Measurements from ENCODE around the gene CDH4. TPM values are rescaled to one million over a fixed set of nuclear protein-coding genes. Genes with fewer than 3 reads are reported as not detected.

Gene CDH4
- total RNA-seq, 1 donor from 2014 or later: not detected

DNA sequence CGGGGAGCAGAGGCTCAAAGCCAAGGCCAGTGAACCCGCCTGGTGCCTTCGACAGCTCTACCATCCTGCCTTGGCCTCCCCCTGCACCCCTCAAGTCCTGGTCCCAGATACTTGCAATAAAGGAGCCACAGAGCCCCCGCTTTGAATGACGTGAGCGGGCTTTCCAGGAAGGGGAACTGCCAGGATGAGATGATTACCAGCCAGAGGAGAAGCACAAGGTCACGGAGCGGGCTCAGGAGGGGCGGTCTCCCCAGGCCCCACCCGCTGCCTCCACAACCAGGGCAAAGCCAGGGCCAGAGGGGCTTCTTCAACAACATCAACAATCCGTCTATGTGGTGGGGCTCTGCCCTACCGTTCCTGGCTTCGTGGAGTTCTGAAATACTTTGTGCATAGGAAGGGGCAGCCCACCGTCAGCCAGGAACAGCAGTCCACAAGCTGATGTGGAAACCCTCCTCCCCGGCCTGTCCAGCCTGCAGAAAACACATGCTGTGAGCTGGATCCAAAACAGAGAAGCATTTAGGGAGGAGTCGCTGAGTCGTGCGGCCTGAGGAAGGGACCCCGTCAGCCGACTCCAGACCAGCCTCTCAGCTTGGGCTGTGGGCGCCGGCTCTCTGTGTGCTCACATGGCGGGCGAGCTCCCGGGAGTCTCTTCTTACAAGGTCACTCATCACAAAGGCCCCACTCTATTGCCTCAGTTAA is 392.5 kb downstream of the CDH4 start:
- DNase-seq (ENCODE audit: low spot score): no peak

DNA sequence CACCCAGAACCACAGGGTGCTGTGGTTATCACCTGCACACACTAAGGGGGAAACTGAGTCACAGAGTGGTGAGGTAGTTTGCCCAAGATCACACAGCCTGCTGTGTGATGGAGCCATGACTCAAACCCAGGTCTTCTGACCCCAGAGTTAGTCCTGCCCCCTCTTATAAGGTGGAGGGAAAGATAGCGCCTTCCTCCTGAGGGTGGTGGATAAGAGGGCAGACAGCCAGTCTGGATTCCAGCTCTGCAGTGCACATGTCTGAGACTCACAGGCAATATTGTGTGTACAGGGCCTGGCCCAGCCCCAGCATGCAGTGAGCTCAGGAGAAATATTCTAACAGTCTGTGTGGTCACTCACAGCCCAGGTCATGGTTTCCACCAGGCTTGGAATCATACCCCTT is 393.7 kb downstream of the CDH4 start:
- no peak for DNase-seq (ENCODE audit: low spot score)

DNA sequence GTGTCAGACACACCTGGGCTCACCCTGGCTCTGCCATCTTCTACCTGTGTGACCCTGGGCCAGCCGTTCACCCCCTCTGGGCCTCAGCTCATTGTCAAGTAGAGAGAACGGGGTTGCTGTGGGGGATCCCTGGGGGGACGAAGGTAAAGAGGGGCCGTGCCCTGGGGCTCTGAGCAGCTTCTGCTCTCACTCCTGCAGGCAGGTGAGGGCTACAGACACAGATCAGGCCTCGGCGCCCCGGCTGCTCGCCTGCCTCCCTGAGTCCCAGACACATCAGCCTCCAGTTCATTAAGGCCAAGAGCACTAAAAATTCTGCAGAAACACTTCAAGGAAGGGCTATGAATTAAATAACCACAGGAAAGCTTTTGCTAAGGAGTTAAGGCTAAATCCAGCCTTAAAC is 394.4 kb downstream of the CDH4 start:
- DNase-seq (ENCODE audit: low spot score): no peak

DNA sequence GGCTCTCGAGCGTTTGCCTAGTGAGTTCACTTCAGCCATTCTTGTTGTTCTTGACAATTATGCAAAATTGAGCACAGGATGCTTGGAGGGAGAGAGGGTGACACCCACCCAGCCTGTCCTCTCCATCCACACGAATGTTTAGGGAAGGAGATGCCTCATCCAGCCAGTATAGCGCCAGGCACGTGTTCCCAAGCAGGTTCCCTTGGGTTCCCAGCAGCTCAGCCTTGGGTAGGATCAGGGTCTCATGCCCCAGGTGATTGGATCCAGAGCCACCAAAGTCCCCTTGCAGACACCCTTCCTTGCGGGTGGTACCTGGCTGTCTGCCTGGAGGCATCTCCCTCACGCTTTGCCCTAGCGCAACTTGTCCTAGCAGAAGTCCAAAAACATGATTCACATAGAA is 394.9 kb downstream of the CDH4 start:
- no peak for DNase-seq (ENCODE audit: low spot score)

DNA sequence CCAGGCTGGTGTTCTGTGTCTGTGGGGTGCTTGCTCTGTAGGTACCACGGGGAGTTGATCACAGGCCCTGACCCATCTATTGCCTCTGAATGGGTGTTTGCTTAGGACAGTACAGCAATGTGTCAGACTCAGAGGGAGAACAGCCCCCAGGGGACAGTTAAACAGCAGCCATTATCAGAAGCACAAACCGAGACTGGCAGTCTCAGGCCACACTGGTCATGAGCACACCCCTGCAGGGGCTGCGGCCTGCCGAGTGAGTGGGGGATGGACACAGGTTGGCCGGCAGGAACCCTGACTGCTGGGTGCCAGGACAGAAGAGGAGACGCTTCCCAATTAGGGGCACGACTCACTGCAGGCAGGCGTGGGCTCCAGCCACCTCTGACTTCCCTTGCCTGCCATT is 395.6 kb downstream of the CDH4 start:
- DNase-seq (ENCODE audit: low spot score): no peak

DNA sequence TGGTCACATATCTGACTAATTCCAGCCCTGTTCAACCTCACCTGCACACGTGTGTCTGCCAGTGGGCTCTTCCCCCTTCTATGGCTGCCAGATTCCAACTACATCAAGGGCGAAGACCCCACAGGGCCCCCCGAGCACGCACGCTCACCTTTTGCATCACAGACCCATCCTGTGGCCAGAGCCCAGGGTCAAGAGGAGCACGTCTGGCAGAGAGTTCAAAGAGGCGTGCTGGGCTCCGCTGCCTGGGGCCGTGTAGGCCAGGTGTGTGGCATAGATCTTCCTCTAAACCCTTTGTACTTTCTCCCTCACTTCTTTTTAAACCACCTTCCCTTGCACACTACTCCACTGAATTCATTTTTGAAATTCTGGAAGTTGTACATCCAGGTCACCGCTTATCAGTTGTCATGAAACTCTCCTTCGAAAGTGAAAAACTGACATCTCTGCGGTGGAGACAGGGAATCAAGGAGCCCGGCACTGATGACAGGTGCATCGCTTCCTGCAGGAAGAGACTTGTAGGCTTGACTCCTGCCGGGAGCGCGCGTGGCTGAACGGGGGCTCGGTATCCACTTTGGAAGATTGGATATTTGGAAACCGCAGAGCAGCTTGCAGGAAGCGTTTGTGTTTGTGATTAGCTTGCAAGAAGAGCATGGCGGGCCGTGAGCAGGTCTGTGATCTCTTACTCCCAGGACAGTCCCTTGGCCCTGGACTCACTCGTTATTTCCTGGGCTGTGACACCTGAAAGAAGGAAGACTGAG is 397.2 kb downstream of the CDH4 start:
- DNase-seq (ENCODE audit: low spot score): no peak

DNA sequence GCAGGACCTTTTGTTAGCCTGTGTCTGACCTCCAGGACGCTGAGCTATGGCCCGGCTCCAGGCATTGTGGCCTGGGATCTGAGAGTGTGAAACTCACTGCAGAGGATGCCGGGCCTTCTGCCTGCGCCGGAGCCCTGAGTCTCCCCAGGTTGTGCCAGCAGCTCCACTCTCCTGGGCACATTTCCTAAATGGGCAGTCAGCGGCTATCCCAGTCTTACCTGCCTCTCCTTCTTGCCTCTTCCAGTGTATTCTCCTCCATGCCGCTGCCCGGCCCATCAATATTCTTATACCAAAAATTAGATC is 397.8 kb downstream of the CDH4 start:
- no peak for DNase-seq (ENCODE audit: low spot score)

DNA sequence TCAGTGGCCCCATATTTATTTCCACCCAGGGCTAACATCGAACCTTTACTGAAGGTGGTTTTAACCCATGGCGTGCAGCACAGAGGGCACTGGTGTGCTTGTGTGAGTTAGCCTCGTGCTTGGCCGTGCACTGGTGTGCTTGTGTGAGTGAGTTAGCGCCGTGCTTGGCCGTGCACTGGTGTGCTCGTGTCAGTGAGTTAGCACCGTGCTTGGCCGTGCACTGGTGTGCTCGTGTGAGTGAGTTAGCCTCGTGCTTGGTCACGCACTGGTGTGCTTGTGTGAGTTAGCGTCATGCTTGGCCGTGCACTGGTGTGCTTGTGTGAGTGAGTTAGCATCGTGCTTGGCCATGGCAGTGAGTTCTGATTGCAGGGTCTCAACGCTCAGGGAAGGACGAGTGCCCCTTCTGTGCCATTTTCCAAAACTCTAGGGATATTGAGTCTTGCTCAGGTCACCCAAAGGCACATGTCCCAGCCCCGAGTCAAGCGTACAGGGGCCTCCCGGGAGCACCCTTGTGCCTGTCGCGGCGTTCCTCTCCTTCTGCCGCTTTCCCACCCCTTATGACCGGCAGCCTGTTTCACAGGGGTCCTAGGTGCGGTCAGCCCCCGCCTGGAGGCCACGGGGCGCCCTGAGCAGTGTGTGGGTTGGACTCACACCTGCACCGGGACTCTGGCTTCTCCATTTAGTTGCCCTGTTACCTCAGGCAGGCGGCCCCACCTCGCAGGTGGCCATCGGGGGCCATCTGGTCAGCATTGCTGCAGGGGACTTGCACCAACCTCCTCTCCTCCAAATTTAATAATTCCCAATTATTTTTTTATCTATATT is 399.1 kb downstream of the CDH4 start:
- no peak for DNase-seq (ENCODE audit: low spot score)

DNA sequence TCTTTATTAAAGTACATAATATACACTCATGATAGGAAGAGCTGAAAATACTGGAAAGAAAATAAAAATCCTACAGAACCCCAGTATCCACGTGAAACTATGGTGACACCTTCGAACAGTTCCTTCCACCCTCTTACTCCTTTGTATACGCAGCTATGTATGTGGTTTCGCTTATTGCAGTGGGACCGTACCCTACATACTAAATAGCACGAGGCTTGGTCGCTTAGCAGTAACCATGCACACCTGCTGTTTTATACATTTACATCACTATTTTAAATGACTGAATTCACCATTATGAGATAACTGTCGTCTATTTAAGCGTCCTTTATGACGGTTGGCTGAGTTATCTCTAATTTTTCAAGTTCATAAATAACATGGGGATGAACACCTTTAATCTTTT is 400.1 kb downstream of the CDH4 start:
- no peak for DNase-seq (ENCODE audit: low spot score)

DNA sequence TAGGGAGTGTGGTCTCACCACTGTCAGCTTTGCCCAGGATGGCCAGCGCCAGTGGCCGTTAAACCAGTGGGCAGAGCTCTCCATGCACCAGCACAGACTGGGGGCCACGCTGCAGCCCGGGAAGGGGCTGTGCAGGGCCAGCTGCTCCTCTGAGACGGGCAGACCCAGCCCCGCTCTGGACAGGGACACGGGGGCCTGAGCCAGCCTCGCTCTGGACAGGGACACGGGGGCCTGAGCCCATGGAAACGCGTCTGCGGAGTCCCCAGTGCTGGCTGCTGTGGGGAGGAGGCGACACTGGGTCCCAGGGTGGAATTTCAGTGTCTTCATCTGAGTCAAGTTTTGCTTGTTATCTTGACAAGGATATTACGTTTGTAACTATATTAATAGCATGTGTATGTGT is 402.7 kb downstream of the CDH4 start:
- no peak for DNase-seq (ENCODE audit: low spot score)

DNA sequence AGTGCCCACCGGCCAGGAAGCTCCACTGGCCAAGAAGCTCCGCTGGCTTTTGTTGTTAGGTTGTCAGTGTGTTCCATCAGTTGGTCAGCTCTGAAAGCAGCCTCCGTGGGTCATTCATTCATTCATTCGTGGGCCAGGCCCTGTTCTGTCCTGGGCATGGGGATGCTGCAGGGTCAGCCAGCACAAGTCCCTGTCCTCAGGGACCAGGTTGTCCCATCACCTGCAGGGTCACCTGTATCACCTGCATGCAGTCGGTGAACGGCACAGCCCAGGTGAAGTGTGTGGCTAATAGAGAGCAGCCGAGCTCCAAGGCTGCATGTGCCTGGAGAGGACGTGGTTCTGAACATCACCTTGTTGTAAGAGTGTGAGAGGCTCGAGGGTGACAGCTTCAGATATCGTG is 403.5 kb downstream of the CDH4 start:
- DNase-seq (ENCODE audit: low spot score): no peak

DNA sequence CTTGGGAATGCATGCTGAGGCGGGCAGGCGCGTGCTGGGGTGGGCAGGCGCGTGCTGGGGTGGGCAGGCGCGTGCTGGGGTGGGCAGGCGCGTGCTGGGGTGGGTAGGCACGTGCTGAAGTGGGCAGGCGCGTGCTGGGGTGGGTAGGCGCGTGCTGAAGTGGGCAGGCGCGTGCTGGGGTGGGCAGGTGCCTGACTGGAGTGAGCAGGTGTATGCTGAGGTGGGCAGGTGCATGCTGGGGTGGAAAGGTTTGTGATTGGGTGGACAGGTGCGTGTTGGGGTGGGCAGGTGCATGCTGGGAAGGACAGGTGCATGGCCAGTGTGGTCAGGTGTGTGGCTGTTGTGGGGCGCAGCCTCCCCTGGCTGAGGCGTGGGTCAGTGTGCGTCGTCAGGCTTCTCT is 404.1 kb downstream of the CDH4 start:
- DNase-seq (ENCODE audit: low spot score): no peak

DNA sequence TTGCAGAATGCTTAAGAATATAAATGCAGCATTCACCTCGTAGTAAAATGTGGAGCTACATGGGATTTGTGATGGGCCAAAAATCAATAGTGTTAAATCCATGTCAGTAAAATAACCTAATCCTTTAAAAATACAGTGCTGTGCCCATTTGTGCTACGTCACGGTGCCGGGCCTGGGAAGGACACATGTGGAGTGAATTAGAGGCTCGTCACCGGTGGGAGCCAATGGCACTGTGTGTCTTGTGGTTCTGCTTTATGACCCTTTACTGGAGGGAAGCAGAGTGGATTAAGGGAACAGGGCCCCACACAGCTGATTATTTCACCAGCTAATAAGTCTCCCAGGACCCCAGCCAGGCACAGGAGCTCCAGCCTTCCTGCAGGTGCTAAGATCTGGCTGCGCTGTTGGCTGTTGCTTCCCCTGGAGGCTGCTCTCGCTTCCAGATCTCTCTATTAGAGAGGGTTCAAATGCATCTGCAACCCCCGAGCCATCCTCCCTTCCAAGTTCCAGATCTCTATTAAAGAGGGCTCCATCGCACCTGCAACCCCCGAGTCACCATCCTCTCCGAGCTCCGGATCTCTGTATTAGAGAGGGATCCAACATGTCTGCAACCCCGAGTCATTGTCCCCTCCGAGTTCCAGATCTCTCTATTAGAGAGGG is 405.8 kb downstream of the CDH4 start:
- no peak for DNase-seq (ENCODE audit: low spot score)

DNA sequence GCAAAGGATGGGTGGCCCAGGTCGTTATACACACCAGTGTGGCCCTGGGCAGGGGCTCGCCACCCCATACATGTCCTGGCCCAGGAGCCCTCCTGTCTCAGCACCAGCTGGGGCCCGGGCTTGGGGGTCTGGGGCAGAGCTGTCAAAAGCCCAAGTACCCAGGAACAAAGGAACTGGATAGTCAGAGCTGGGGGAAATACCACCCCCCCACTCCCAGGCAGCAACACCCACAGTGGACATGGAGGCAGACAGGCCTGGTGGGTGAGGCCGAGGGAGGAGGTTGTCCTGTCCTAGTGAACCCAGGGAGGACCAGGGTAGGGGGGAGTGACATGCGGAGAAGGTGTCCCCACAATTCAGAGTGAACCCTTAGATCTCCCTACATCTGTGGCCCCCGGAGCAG is 406.5 kb downstream of the CDH4 start:
- DNase-seq (ENCODE audit: low spot score): no peak

DNA sequence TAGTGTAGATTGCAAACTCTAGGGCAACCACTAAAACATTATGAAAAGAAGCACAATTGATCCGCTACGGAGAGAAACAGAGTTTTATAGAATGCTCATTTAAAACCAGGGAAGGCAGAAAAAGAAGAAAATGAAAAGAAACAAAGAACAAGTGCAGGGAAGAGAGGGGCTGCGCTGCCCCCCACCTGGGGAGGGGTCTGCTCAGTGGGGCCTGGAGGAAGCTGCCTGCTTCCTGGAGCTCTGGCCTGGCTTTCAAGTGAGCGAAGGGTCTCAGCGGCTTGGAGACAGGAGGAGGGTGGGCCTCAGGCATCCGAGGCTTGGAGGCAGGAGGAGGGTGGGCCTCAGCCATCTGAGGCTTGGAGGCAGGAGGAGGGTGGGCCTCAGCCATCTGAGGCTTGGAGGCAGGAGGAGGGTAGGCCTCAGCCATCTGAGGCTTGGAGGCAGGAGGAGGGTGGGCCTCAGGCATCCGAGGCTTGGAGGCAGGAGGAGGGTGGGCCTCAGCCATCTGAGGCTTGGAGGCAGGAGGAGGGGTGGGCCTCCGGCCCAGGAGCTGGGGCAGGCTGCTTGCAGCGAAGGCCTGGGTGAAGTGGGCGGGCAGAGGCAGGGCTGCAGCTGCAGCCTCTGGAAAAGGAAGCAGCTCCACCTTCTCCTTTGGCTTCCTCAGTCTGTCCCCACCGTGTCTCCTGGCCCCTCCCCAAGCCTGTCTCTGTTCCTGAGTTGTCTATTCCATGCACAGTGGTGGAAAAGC is 407.4 kb downstream of the CDH4 start:
- no peak for DNase-seq (ENCODE audit: low spot score)

DNA sequence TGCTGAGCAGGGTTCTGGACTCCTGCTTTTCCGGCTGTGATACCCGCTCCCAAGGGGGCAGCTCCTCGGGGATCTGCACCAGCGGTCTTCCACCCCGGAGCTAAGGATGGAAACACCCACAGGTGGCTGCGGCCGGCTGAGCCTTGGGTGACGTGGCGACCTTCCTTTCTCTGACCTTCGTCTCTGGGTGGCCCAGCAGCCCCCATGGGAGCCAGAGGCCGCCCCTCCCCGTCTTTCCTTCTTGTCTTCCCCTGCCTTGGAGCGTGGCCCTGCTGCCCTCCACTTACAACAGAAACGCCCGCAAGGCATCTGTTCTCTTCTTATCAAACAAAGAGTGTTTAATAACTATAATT is 407.9 kb downstream of the CDH4 start:
- no peak for DNase-seq (ENCODE audit: low spot score)

DNA sequence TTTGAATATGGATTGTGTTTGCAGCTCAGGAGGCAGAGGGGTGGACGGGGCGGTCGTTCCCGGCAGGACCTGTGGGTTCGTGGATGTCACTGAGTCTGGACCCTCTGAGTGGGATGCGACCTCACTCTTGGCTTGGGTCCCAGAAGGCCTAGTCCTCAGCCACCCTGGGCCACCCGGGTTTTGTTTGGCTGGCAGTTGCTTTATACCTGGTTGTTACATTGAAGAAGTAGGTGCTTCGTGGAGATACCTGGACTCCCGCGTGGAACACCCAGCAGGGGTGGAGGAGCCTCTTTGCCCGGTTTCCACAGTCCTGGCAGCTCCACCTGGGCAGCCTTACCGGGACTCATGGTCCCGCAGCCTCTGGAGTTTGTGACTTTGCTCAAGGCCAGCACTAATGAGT is 408.5 kb downstream of the CDH4 start:
- no peak for DNase-seq (ENCODE audit: low spot score)

DNA sequence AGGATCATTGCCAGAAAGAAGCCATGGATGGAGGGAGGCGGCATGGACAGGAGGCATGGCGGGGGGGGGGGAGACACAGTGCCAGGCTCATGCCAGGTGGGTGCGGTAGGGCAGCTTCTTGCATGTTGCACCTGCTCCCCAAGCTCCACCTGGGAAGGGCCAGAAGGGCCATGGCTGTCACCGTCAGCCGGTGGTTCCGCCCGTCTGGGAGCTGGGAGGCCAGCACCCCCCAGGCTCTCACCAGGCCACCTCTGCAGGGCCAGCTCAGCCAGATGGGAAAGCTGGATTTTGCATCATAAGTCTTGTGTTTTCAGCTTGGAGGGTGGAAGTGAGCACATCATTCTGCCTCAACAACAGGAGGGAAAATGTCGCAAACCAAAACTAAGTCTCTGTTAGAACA is 409.0 kb downstream of the CDH4 start:
- no peak for DNase-seq (ENCODE audit: low spot score)

DNA sequence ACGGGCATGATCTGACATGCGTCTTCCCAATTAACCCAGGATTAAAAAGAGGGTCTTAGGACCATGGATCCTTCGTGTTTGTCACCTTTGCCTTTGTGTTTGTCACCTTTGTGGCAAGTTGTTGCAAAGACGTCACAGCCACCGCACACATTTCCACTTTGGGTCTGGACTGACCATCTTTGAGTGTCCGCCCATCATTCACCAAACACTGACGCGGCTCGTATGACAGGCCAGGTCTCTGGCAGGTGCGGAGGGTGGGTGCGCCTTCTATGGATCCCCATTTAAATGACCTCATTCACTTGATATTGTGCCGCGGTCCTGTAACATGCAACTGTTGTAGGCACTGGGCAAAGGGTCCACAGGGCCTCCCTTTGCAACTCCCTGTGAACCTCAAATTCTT is 409.5 kb downstream of the CDH4 start:
- no peak for DNase-seq (ENCODE audit: low spot score)

DNA sequence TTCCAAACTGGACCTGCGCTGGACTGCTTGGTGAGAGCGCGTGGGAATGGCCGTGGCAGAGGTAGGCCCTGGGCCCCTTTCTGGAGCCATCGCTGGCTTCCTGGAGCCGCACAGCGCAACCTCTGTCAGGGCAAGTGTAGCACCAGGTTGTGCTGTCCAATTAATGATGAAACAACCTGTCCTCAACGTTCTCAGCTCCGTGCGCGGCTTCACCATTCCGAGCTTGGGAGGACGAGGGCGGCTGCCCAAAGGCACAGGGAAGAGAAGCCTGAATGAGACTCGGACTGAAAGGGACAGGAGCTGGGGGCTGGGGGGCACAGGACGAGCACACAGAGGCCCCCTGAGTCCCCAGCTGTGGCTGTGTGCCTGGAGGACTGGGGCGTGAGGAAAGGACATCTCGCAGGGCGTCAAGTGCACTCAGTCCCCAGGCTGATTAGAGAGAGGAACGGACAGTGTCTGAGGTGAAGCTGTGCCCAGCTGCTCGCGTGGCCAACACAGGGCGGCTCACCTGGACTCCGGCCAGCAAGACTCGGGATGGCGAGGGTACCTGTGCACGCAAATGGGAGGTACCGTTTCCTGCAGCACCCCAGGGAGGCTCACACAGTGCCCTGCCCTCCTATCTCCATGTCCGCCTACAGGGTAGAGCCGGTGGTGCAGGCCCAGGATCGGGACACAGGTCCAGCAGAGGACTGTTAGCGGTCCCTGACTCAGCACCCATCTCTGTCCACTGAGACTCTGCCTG is 410.3 kb downstream of the CDH4 start:
- DNase-seq (ENCODE audit: low spot score): no peak

DNA sequence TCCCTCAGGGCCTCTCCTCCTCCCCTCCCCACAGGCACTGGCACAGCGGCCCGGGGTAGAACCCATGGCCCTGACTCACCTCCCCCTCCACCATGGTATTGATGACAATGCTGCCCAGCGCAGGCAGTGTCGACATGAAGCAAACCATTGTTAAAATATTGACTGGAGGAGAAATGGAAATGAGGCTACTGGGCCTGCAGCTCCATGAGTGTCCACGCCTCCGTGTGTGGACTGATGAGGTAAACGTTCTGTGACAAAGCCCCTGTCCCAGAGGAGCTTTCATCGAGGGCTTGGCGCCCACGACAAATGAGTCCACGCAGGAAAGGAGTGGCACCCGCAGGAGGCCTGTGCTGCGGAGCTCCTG is 410.9 kb downstream of the CDH4 start:
- DNase-seq (ENCODE audit: low spot score): no peak

Measured in mesenteric fat pad (tissue), 1 donor.